NOMO-1 treated with DMSO at 0.1 percent for 48 hours (cell line): ENCODE measurements around the gene ZP3.
"Not testable (repeated sequence)": the region's sequence is repeated elsewhere in the genome, so short reads cannot be mapped to it uniquely, and the experiment has no call there.

ENCODE experiments used
- DNase-seq: peaks from one replicate; lab custom pipeline; 2025; ENCODE audit not compliant: unreplicated experiment; lab: John Stamatoyannopoulos, UW

Gene ZP3

DNA sequence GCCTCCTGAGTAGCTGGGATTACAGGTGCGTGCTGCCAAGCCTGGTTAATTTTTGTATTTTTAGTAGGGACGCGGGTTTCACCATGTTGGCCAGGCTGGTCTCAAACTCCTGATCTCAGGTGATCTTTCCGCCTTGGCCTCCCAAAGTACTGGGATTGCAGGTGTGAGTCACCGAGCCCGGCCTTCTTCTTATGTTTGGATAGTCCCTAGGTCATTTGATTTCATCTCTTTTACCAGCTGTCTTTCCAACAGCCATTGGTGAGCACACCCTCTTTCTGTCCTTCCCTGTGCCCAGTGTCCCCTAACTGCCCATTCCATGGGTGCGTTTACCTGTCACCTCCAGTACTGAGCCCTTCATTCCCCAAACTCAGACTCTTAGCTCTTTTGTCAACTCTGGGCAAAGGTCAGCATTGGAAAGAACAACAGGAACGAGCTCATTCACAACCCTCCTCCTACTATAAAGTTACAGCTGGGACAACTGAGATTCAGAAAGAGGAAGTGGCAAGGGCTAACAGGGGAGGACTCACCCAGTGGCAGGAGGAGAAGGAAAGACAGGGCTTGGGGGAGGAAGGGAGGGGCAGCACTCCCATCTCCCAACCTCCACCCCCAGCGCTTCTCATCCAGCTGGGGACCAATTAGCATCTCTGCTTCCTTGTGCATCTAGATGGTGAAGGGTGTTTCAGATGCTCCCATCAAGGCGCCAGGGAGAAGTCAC lies 20.8 kb upstream of the ZP3 start:
- DNase-seq = peak; percentile 99

DNA sequence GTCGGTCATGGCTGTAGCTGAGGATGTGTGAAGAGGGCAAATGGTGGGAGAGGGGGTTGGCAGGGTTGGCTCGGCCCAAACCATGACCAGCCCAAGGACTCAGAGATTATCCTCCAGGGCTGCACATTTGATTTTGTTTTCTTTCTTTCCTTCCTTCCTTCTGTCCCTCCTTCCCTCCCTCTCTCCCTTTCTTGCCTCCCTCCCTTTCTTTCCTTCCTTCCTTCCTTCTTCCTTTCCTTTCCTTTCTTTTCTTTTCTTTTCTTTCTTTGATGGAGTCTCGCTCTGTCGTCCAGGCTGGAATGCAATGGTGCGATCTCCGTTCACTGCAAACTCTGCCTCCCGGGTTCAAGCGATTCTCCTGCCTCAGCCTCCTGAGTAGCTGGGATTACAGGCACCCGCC lies 19.0 kb upstream of the ZP3 start:
- DNase-seq = no peak

DNA sequence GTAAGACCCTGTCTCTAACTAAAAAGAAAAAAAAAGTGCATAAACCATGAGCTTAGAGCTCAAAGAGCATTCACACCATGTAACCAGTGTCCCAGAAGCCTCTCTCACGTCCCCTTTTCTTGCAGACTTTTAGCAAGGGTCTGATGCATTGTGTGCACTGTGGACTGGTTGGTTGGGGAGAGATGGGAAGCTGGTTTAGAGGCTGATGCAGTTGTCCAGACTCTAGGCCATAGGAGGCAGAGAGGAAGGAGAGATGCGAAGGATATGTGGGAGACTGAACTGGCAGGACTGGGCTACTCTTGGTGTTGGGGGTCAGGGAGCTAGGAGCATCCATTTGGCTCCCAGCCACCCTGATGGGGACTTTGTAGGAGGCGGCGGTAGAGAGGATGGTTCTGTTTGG lies 17.0 kb upstream of the ZP3 start:
- no peak for DNase-seq

DNA sequence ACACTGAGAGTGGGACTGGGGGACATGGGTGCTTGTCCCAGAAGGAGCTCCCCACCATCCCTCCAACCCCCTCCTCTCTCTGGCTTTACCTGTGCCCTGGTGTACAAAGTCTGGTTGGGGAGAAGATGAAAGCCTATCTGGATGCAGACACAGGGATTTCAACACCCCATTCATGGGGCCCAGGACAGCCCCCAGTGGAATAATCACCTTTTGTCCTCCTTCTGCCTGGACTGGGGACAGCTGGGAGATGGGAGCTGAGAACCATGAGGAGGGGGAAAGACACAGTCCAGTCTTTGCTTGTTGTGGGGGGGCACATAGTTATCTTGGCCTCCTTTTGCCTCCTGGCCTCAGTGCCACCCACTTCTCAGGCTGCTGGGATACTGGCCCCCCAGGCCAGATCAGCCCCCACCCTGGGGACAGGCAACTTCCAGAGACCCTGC lies 16.6 kb upstream of the ZP3 start:
- DNase-seq = no peak

DNA sequence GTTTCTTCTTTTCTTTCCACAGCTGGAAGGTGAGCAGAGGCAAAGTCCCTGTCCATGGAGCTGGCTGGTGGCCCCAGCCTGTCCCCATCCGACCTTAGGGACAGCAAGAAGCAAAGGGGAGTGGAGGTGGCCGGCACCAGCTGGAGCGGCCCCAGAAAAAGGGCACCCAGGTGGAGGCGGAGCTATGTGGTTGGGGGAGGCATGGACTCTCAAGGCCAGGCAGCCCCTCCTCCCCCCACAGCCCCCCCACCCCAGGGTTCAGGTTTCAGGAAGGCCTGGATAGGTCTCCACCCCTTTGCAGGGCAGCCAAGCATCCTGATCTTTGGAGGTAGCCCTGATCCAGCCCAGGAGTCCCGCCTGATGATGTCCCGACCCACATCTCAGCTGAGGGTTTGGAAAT lies 15.2 kb upstream of the ZP3 start, which contains the start of gene SSC4D:
SSC4D (minus strand) TSS at position 161 of the 400 bp plus-strand sequence. CDS start 5,258 bp downstream, outside the sequence.
- DNase-seq = no peak

DNA sequence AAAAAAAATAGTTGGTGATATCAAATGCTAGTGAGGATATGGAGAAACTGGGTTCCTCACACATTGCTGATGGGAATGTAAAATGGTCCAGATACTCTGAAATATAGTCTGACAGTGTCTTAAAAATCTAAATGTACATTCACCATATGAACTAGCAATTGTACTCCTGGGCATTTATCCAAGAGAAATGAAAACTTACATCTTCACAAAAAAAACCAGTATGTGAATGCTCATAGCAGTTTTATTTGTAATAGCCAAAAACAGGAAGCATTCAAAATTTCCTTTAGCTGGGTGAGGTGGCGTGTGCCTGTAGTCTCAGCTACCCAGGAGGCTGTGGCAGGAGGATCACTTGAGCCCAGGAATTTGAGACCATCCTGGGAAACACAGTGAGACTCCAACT lies 13.1 kb upstream of the ZP3 start:
- DNase-seq = peak; percentile 47

DNA sequence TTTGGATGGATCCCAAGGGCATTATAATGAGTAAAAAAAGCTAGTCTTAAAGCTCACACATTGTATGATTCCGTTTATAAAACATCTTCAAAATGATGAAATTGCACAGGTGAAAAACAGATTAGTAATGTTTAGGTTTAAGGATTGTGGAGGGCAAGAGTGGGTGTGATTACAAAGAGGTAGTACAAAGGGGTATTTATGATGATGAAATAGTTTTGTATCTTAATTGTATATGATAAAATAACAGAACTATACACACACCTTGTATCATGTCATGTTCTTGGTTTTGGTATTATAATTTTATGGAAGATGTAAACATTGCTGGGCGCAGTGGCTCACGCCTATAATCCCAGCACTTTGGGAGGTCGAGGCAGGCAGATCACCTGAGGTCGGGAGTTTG lies 12.5 kb upstream of the ZP3 start:
- DNase-seq = no peak

DNA sequence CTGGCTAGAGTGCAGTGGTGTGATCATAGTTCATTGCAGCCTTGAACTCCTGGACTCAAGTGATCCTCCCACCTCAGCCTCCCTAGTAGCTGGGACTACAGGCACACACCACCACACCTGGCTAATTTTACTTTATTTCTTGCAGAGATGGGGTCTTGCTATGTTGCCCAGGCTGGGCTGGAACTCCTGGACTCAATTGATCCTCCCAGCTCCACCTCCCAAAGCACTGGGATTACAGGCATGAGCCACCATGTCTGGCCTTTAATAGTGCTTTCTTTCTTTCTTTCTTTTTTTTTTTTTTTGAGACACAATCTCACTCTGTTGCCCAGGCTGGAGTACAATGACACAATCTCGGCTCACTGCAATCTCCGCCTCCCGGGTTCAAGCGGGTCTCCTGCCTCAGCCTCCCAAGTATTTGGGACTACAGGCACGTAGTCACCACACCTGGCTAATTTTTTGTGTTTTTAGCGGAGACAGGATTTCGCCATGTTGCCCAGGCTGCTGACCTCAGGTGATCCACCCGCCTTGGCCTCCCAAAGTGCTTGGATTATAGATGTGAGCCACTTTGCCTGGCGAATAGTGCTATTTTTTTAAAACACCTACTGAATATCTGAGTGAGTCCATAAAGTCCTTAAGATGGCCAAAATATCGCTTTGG lies 7.0 kb upstream of the ZP3 start:
- DNase-seq = not testable (repeated sequence)

DNA sequence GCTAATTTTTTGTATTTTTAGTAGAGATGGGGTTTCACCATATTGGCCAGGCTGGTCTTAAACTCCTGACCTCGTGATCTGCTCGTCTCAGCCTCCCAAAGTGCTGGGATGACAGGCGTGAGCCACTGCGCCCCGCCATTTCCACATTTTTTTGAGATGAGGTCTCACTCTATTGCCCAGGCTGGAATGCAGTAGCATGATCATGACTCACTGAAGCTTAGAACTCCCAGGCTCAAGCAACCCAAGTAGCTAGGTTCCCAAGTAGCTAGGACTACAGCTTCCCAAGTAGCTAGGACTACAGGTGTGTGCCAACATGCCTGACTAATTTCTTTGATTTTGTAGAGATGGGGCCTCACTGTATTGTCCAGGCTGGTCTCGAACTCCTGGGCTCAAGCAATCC lies 3.7 kb upstream of the ZP3 start:
- not testable (repeated sequence) for DNase-seq

DNA sequence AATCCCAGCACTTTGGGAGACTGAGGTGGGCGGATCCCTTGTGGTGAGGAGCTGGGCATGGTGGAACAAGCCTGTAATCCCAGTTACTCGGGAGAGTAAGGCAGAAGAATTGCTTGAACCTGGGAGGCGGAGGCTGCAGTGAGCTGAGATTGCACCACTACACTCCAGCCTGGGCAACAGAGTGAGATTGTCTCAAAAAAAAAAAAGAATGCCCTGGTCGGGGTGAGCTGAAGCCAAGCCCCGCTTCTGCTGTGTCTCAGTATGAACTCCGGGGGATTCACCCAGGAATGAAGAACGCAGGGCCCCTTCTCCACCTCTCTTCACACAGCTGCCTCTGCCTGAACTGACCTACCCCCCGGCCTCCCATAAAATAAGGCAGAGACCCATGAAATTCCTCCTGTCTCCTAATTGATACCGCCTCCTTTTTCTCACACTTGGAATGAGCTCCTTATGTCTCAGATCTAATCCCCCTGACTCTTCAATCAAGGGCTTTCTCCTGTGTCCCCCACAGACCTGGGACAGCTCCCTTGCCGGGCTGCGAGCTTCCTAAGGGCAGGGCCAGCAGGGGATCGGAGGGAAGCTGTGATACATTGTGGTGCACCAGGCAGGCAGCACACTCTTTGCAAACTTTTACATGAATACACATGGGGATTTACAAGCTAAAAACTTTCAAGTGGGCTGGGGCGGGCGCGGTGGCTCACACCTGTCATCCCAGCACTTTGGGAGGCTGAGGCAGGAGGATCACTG lies 911 bp upstream of the ZP3 start:
- DNase-seq = no peak

DNA sequence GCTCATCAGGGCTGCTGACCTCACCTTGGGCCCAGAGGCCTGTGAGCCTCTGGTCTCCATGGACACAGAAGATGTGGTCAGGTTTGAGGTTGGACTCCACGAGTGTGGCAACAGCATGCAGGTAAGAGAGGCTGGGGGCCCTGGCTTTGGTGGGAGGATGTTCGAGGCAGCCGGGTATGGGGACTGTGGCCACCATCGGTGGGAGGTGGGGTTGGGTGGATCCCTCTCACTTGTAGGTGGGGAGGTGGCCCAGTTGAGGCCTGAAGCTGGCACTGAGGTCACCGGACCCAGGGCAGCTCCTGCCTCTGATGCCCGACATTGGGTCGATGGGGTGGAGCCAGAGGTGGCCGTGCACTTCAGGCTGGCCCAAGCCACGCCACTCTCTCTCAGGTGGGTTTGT lies 406 bp downstream of the ZP3 start:
- no peak for DNase-seq

DNA sequence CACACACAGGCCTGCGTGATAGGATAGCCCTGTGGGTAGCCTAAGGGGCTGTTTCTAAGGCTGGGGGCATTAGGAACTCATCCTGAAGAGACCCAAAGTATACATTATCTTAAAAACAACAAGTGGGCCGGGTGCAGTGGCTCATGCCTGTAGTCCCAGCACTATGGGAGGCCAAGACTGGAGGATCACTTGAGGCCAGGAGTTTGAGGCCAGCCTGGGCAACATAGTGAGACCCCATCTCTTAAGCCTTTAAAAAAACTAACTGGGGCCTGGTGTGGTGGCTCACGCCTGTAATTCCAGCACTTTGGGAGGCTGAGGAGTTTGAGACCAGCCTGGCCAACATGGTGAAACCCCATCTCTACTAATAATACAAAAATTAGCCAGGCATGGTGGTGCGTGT lies 808 bp downstream of the ZP3 start:
- DNase-seq = not testable (repeated sequence)

DNA sequence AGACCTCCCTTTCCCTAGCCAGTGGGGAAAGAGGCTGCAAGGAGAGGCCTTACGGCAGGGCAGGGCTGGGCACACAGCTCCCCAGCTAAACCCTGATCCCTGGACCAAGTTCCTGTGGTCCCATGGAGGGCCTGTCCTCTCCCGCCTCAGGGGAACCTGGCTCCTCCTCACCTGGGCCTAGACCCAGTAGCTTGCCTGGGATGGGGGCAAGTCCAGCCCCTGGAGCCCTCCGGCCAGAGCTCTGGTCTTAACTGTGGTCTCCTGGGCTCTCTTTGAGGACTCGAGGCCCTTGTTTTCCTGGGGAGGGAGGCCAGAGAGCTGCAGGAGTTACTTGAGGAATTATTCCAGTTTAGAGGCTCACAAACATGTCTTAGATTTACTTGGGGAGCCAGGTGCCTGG lies 1.5 kb downstream of the ZP3 start:
- no peak for DNase-seq

DNA sequence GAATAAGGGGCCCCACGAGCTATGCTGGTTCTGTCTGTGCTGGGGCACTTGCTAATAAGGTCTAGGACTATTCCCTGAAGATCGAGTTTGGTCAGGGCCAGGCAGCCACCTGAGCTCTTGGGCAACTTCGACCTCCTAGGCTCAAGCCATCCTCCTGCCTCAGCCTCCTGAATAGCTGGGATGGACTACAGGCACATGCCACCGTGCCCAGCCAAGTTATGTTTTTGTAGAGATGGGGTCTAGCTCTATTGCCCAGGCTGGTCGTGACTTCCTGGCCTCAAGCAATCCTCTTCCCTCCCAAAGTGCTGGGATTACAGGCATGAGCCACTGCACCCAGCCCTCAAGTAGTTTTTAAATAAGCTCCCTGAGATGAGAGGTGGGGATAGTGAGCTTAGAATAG lies 2.9 kb downstream of the ZP3 start:
- DNase-seq = no peak

DNA sequence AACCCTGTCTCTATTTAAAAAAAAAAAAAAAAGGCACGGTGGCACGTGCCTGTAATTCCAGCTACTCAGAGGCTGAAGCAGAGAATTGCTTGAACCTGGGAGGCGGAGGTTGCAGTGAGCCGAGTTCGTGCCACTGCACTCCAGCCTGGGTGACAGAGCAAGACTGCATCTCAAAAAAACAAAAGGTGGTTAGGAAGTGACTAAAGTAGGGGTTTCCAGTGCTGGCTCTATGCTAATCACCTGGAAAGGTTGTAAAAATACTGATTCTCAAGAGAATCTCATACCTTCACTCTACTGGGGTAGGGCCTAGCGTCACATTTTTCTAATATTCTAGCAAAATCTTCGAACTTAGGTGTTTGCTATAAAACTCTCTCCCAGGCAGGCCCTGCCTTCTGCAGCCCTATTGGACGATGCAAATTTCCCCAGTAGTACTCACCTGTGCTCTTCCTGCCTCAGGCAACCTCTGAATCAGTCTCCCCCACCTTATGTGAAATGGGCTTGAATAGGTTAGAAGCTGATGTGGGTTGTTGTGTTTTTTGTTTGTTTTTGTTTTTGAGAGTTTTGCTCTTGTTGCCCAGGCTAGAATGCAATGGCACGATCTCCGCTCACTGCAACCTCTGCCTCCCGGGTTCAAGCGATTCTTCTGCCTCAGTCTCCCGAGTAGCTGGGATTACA lies 3.5 kb downstream of the ZP3 start:
- DNase-seq = no peak

DNA sequence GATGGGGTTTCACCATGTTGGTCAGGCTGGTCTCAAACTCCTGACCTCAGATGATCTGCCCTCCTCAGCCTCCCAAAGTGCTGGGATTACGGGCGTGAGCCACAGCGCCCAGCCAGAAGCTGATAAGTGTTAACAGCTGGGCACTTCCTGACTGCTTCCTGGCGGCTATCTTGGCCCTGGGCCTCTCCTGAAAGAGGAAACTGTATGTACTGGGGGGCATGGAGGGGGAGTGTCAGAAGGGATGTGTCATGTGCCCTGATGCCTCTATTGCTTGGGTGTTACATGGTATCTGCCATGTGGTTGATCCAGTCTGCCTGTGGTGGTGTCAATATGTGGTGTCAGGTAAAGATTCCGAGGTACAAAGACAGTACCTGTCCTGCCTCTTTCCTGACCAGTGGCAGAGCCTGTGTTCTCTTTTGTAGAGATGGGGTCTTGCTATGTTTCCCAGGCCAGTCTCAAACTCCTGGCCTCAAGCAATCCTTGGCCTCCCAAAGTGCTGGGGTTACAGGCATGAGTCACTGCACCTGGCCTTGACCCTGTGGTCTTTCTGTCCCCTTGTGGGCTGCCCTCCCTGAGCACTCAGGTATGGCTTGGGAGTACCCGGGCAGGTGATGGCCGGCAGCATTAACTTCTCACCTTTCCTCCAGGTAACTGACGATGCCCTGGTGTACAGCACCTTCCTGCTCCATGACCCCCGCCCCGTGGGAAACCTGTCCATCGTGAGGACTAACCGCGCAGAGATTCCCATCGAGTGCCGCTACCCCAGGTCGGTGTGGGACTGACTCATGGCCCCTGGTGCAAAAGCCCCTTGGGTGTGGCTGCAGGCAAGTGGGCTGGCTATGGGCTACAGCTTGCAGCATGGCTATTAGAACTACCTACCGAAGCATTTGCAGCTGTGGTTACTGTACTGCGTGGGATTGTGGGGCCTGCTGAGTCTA lies 4.4 kb downstream of the ZP3 start:
- peak; percentile 88 for DNase-seq

DNA sequence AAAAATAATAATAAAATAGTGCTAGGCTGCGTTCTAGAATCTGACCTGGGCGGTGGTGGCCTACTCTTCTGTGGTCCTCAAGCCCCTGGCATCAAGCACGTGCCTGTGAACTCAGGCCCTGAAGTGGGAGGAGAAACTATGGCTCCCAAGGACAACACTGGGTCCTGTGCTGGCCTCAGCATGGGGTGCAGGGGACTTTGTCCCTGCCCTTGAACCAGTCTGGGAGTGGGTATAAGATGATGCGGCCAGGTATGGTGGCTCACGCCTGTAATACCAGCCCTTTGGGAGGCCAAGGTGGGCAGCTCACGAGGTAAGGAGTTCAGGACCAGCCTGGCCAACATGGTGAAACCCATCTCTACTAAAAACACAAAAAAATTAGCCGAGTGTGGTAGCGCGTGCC lies 5.5 kb downstream of the ZP3 start:
- no peak for DNase-seq

DNA sequence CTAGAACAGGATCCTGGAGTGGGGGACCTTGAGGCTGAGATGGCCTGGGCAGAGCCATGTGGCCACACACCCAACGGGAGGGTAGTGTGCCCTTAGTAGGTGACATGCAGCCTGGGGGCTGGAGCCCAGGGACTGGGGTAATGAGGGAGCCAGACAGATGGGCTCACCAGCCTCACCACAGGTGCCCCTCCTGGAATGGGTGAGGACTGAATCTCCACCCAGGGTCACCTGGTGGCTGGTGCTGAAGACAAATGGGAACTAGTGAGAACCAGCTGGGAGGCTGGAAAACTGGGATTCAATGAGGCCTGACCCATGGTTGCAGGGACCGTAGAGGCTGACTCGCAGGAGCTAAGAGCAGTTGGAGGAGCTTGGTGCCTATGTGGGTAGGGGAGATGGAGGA lies 6.1 kb downstream of the ZP3 start:
- no peak for DNase-seq

DNA sequence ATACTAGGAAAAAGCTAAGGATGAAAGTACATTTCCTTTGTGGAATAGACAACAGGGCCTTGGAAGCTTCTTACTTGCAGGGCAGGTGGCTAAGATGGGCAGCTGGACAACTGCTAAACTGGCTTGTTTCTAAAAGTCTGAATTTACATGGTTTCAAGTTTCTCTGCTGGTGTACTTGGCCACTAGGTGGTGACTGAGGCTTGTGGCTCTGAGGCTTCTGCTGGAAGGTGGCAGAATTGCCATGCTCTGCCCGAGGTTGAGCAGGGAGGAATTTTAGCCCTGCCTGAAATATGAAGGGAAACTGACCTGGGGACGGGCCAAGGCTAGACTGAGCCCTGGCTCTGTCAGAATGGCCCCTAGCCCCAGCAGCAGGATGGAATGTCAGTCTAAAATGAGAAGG lies 13.1 kb downstream of the ZP3 start:
- peak; percentile 92 for DNase-seq

DNA sequence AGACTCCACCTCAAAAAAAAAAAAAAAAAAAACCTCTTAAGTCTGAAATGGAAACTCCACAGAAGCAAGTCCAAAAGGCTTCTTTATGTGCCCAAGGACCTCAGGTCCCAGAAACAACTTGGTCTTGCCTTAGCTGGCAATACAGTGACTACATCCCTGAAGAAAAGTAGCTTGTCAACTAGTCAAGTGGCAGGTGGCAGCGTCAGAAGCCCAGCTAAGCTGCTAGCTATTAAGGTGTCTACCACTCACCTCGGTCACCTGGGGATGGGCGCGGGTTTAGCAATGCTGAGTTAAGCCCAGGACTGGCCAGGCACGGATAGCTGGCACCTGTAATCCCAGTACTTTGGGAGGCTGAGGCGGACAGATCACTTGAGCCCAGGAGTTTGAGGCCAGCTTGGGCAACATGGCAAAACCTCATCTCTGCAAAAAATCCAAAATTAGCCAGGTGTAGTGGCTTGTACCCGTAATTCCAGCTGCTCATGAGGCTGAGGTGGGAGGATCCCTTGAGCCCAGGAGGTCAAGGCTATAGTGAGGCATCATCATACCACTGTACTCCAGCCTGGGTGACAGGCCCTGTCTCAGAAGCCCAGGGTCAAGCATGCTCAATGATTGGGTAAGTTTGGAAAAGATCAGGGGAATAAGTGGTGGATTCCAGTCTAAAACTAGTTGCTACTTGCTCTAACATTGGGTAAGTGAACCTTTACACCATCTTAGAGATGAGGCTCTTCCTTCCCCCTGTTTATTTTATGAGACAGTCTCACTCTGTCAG lies 14.6 kb downstream of the ZP3 start:
- DNase-seq = not testable (repeated sequence)
